DOHH2 (cell line): ENCODE data around the gene NKG7.

Experiments used
- CTCF ChIP-seq: fragments of 200-600 bp; sonication (generic); IDR thresholded peaks from one replicate; pipeline ENCODE4 v1.5.1; 2014; ENCODE audit warnings: antibody characterized with exemption, mild to moderate bottlenecking, low read depth, low read length; ENCODE audit not compliant: poor library complexity, severe bottlenecking
- EZH2phosphoT487 ChIP-seq: fragments of 200-600 bp; sonication (generic); IDR thresholded peaks from 2 replicates; pipeline ENCODE4 v1.6.1; 2017; ENCODE audit warnings: borderline replicate concordance, mild to moderate bottlenecking, antibody characterized with exemption, low read length, moderate library complexity, mixed read lengths

DNA sequence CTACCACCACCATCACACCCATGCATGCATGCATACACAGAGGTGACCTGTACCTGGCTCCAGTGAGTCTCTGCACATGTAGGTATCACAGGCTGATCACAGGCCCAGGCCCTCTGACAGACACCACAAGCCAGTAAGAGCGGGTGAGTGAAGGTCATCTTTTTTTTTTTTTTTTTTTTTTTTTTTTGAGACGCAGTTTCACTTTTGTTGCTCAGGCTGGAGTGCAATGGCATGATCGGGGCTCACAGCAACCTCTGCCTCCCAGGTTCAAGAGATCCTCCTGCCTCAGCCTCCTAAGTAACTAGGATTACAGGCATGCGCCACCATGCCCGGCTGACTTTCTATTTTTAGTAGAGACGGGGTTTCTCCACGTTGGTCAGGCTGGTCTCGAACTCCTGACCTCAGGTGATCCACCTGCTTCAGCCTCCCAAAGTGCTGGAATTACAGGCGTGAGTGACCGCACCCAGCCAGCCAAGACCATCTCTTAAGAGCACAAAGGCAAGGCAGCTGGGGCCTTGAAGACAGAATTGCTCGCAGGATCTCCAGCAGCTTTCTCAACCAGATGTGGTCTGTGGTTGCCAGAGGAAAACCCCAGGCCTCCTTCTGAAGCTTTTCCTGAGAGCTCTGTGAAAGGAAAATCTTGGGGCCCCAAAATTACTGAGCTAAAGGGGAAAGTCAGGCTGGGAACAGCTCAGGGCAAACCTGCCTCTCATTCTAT lies 3.2 kb upstream of the NKG7 start:
- TF ChIP-seq CTCF (no peak), EZH2phosphoT487 (no peak)
